GM21447 (cell line): ENCODE data around the gene CFAP90.
A peak's percentile ranks its signal among the peaks of the same experiment; 100 is the strongest.

Experiments used
- ATAC-seq: cut with Tn5 transposase; IDR thresholded peaks from one replicate; pipeline ENCODE4 v1.9.1; 2021; ENCODE audit not compliant: unreplicated experiment

The CFAP90 gene

DNA sequence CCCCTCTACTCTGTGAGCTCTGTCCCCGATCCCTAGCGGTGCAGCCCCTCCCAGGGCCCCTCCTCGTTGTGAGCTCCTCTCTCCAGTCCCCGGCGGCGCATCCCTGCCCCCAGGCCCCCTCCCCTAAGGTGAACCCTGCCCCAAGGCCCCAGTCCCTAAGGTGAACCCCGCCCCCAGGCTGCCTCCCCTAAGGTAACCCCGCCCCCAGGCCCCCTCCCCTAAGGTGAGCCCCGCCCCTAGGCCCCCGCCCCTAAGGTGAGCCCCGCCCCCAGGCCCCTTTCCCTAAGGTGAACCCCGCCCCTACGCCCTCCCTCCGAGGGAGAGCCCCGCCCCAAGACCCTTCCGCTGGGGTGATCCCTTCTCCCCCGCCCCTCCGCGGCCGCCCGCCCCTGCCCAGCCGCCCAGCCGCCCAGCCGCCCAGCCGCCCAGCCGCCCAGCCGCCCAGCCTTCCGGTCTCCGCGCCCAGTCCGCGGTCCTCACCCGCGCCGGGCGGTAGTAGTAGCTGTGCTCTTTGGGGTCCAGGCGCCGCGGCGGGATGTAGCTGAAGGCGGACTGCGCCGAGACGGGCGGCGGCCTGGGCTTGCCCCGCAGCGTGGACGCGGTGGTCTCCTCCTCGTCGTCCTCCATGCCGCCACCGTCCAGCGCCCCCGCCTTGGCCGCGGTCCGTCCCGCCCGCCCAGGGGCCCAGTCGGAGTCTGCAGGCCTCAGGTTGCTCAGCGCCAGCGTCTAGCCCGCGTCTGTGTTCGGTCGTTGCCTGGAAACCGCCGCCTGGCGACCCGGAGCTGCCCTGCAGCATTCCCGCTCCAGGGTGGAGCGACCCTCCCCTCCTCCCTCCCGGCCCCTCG is at the start of gene CFAP90:
CFAP90 (minus strand) TSS at position 739 of the 845 bp plus-strand sequence; CDS start at position 627, 112 bp downstream.
- no peak for ATAC-seq

DNA sequence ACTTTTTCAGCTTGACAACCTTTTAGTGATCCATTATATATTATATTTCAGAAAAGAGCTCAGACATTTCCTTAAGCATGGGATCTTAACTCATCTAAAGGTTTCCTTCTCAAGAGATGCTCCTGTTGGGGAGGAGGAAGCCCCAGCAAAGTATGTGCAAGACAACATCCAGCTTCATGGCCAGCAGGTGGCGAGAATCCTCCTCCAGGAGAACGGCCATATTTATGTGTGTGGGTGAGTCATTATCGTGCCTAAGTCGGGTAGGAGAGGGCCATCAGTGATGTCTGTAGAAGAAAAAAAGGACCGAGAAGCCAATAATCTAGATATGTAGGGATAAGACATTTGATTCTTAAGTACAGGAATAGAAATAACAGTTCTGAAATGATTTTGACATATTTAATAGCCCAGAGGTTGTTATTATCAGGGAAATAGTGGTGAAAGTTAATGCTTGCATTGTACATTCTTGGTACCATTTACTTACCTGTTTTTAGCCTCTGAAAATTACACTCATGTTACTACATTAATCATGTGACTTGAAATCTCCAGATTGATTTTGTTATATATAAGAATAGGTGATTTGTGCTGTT is 46.2 kb upstream of the CFAP90 start:
- no peak for ATAC-seq

- peak; percentile 95 for ATAC-seq
Observed at GRCh38 chr5:7894860-7895259, 43.9 kb upstream of the CFAP90 start.

DNA sequence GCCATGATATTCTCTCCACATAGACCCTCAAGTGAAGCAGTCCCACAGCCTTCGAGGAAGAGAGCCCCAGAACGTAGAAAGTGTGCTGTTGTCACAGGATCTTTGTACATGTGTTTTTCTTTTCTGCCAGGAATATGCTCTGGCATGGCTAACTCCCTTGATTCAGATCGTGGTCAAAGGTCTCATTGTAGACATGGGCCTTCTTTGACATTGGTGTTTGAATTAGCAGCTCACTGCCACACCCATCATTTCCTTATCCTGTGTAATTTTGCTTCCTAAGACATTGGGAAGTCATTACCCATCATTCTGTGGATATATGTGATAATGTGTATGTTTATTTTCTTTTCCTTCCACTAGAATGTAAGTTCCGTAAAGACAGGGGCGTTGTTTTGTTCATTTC is 43.5 kb upstream of the CFAP90 start:
- ATAC-seq, result no peak

DNA sequence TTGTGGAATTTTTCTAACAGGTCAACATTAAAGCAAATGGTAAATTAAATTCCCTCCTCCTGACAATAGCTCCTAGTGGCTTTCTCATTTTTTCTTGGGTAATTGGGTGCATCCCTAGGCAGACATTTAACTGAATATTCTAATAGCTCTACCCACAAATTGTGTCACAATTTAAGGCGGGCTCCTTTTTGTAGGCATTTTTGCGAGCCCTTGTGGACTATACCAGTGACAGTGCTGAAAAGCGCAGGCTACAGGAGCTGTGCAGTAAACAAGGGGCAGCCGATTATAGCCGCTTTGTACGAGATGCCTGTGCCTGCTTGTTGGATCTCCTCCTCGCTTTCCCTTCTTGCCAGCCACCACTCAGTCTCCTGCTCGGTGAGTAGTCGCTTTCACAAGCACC is 38.0 kb upstream of the CFAP90 start:
- no peak for ATAC-seq

DNA sequence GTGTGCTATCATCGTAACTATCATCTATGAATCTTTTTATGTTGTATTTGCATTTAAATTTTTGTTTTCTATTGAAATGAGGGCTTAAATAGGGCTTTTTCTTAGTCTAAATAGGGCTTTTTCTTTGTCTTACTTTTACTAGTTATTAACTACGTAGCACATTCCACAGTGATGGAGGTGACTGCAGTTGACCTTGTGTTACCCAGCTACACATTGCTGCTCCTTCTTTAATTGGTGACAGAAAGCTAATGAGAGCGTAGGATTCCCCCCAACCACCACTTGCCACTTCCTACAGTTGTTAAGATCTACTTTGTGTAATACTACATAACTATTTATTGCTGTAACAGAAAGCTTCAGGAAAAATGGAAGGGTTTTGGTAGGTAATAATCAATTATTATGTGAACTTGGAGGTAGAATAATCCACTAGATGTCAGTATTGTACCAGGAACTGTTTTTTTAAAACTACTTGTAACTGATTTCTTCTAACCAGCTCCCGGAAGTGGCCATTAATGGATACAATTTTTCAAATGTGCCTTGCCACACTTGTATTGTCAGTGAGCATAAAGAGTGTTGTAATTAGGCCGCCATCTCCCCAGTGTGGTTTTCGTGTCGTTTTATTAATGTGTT is 36.0 kb upstream of the CFAP90 start:
- peak; percentile 72 for ATAC-seq

- no peak for ATAC-seq
Observed at GRCh38 chr5:7884491-7885267, 33.7 kb upstream of the CFAP90 start.

- no peak for ATAC-seq
Observed at GRCh38 chr5:7882926-7883325, 32.0 kb upstream of the CFAP90 start.

DNA sequence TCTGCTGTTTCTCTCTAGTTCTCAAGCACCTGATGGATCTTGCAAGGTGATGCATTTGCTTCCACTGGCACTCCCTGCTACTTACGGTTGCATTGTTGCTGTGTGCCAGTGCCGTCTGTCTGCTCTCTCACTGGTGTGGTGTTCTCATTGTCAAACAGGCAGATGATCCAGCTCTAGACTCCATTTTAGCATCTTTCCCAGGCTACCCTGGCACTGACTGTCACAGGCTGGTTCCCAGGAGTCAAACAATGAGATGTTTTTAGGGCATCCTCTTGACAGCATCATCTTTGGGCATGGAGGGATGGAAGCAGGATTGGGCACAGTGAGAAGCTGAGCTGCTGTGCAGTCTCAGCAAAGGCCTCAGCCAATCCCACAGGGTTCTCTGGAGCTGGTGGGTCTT is 30.9 kb upstream of the CFAP90 start:
- ATAC-seq, result no peak

- ATAC-seq, result no peak
Observed at GRCh38 chr5:7881091-7881490, 30.2 kb upstream of the CFAP90 start.

DNA sequence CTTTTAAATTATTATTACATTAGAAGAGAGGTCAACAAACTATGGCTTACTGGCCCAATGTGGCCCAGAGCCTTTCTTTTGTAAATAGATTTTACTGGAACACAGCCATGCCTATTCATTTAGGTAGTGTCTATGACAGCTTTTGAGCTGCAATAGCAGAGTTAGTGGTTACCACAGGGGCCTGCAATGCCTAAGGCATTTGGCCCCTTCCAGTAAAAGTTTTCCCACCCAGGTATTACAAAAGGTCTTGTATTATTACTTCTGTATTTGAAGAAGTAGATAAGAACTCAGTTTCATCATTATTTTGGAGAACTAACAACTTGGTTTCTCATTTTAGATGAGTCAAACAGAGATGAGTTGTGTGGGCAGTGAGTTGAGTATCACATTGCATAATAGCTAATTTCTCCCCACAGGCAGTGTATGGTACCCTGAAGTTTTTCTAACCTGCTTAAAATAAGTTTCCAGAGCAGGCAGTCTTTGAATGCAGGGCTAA is 27.5 kb upstream of the CFAP90 start:
- ATAC-seq, result peak; percentile 96

DNA sequence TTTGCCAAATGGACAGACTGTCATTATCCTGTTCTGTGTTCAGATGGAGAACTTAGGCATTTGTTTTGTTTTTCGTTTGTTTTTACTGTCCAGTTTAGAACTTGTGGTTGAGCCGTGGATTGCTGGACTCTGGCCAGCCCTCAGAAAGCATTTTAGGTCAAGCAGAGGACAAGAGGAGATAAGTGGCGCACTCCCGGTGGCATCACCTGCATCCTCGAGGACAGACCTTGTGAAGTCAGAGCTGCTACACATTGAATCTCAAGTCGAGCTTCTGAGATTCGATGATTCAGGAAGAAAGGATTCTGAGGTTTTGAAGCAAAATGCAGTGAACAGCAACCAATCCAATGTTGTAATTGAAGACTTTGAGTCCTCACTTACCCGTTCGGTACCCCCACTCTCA is 26.9 kb upstream of the CFAP90 start:
- no peak for ATAC-seq

GRCh38 chr5:7876867-7877266 is 25.9 kb upstream of the CFAP90 start:
- peak; percentile 45 for ATAC-seq

GRCh38 chr5:7875151-7875550 is 24.2 kb upstream of the CFAP90 start:
- no peak for ATAC-seq

- no peak for ATAC-seq
Observed at GRCh38 chr5:7874639-7875038, 23.7 kb upstream of the CFAP90 start.

- ATAC-seq, result no peak
Observed at GRCh38 chr5:7873216-7873615, 22.3 kb upstream of the CFAP90 start.

GRCh38 chr5:7872517-7873130 is 21.7 kb upstream of the CFAP90 start:
- no peak for ATAC-seq

GRCh38 chr5:7871653-7872052 is 20.7 kb upstream of the CFAP90 start:
- ATAC-seq, result no peak

DNA sequence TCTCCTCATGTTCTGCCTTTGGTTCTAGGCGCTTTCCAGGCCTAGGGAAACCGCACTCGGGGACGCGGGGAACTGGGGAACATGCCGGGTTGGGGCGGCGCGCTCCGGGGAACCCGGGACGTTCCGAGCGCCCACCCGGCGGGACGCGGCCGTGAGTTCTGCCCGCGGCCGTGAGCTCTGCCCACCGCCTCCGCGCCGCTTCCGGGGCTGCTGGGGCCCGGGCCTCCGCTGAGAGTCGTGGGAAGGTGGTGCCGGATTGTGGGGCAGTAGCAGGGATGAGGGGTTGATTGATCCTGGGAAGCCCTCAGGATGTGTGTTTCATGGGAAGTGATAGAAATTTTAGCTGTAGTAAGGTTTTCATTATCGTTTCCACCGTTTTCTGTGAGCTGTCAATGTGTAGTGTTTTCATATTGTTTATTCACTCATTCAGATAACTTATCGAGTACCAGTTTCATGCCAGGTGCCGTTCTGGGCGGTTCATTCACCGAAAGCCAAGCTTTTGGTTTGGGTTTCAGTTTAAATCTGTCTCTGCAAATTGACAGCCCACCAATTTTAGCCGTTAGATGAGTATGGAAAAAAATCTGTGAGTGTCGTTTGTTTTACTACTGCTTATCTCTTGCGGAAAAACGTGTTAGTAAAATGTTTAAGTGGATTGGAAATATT is 18.7 kb upstream of the CFAP90 start:
- ATAC-seq, result peak; percentile 38

DNA sequence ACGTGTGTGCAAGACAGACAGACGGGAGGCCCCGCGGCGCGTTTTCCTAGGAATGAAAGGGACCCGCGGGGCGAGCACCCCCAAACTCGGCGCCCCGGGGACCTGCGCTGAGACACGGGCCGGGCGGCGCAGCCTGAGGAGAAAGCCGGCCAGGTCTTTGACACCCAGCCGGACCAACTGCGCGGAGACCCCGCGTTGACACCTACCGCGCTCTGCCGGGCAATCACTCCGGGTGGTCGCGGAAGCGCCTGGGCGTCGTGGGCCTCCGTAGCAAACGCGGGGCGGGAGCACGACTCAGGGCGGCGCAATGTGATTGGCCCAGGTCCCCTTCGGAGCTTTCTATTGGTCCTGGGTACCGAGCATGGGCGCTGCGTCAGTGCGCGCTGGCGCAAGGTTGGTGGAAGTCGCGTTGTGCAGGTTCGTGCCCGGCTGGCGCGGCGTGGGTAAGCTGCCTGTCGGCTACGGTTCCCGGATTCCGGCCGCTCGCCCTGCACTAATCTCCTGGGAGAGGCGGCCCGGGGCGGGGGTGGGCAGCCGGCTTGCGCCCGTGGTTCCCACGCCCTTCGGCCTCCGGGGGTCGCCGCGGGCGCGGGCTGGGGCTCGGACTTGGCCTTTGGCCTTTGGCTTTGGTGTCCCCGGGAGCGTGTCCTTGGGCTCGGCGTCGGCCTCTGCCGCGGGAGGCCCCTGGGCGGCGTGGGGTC is 18.0 kb upstream of the CFAP90 start, which contains the start of the genes FASTKD3 and MTRR:
FASTKD3 (minus strand) TSS at position 259 of the 701 bp plus-strand sequence. CDS start 948 bp downstream, outside the sequence.
MTRR (plus strand) TSS at position 376 of the 701 bp plus-strand sequence. CDS start 1,647 bp downstream, outside the sequence.
- ATAC-seq, result peak; percentile 98
